Neural progenitor cell (in vitro differentiated cells): ENCODE measurements around the gene FAM240B. TPM values are rescaled to one million over a fixed set of nuclear protein-coding genes. Genes with fewer than 3 reads are reported as not detected.

ENCODE experiments used
- DNase-seq: peaks from one replicate; pipeline ENCODE4 v3.0.0-alpha.2; 2016; ENCODE audit warnings: low spot score
- H2AFZ ChIP-seq: fragments of 200-600 bp; sonication (generic); replicated peaks from 2 replicates; pipeline ENCODE4 v1.6.1; 2016; ENCODE audit warnings: antibody characterized with exemption
- H3F3A ChIP-seq: fragments of 200-600 bp; sonication (generic); 2 replicates; pipeline ENCODE4 v1.6.1; 2016; ENCODE audit warnings: antibody characterized with exemption, low read depth
- H3K27ac ChIP-seq: fragments of 200-600 bp; sonication (generic); 2 replicates; pipeline ENCODE4 v1.5.1; 2016; ENCODE audit warnings: mild to moderate bottlenecking
- H3K27me3 ChIP-seq: fragments of 200-600 bp; sonication (generic); 2 replicates; pipeline ENCODE4 v1.6.1; 2016; ENCODE audit warnings: mild to moderate bottlenecking, moderate library complexity
- H3K36me3 ChIP-seq: fragments of 200-600 bp; sonication (generic); 2 replicates; pipeline ENCODE4 v1.5.1; 2016
- H3K4me1 ChIP-seq: fragments of 200-600 bp; sonication (generic); 2 replicates; pipeline ENCODE4 v1.6.1; 2016; ENCODE audit warnings: mixed run types
- H3K4me2 ChIP-seq: fragments of 200-600 bp; sonication (generic); 2 replicates; pipeline ENCODE4 v1.6.1; 2016
- H3K4me3 ChIP-seq: fragments of 200-600 bp; sonication (generic); 2 replicates; pipeline ENCODE4 v1.5.1; 2016
- H3K79me2 ChIP-seq: fragments of 200-600 bp; sonication (generic); 2 replicates; pipeline ENCODE4 v1.6.1; 2016; ENCODE audit warnings: low read depth
- H3K9ac ChIP-seq: fragments of 200-600 bp; sonication (generic); 2 replicates; pipeline ENCODE4 v1.6.1; 2016
- H3K9me3 ChIP-seq: fragments of 200-600 bp; sonication (generic); 2 replicates; pipeline ENCODE4 v1.5.1; 2016; ENCODE audit warnings: low read depth
- H4K20me1 ChIP-seq: fragments of 200-600 bp; sonication (generic); 2 replicates; pipeline ENCODE4 v1.6.1; 2016; ENCODE audit warnings: low read depth
- H3K27ac Mint-ChIP-seq: 3 replicates; pipeline ENCODE4 v1.8.0; 2021; ENCODE audit warnings: mixed read lengths
- H3K27me3 Mint-ChIP-seq: 2 replicates; pipeline ENCODE4 v1.8.0; 2022; ENCODE audit warnings: low read depth, mild to moderate bottlenecking, inconsistent platforms, moderate library complexity, mixed read lengths; ENCODE audit not compliant: insufficient read depth
- H3K36me3 Mint-ChIP-seq: 3 replicates; pipeline ENCODE4 v1.8.0; 2021; ENCODE audit warnings: mixed read lengths
- H3K4me1 Mint-ChIP-seq: 3 replicates; pipeline ENCODE4 v1.8.0; 2021; ENCODE audit warnings: mixed read lengths
- H3K4me3 Mint-ChIP-seq: 3 replicates; pipeline ENCODE4 v1.8.0; 2021; ENCODE audit warnings: mild to moderate bottlenecking, moderate library complexity, mixed read lengths
- H3K9me3 Mint-ChIP-seq: 3 replicates; pipeline ENCODE4 v1.8.0; 2020; ENCODE audit warnings: mixed read lengths
- CTCF ChIP-seq: fragments of 200-600 bp; sonication (generic); IDR thresholded peaks from 2 replicates; pipeline ENCODE4 v1.5.1; 2017; ENCODE audit warnings: antibody characterized with exemption, mild to moderate bottlenecking
- EZH2 ChIP-seq: fragments of 200-600 bp; sonication (generic); IDR thresholded peaks from 2 replicates; pipeline ENCODE4 v1.6.1; 2017; ENCODE audit warnings: antibody characterized with exemption, mild to moderate bottlenecking, moderate library complexity
- EZH2phosphoT487 ChIP-seq: fragments of 200-600 bp; sonication (generic); IDR thresholded peaks from 2 replicates; pipeline ENCODE4 v1.6.1; 2017; ENCODE audit warnings: antibody characterized with exemption
- total RNA-seq: library from RNA; depleted of rRNA; stranded (reverse); fragments of >200 nt; gene quantifications from 2 replicates; pipeline ENCODE4 v1.2.3, GENCODE V29; 2015; ENCODE audit warnings: low replicate concordance

The FAM240B gene
- total RNA-seq, 1 donor from 2014 or later: not detected

GRCh38 chr9:38668791-38669466, 51.0 kb downstream of the FAM240B start:
- H3K4me3 ChIP-seq: no peak overlapping the region
- H4K20me1 ChIP-seq: no peaks in the 10 kb centered on the region
- no peak overlapping the region for H3K4me2 ChIP-seq
- Mint-ChIP-seq H3K27me3 (peaks cover 3% of the 10 kb centered on the region), H3K27ac (no peak overlapping the region), H3K4me3 (no peak overlapping the region), H3K9me3 (peaks cover 10% of the 10 kb centered on the region), H3K36me3 (no peaks in the 10 kb centered on the region), H3K4me1 (peaks cover 17% of the 10 kb centered on the region)
- H3K27ac ChIP-seq: no peak overlapping the region
- H3K27me3 ChIP-seq: no peaks in the 10 kb centered on the region
- H3F3A ChIP-seq: peaks cover 9% of the 10 kb centered on the region
- no peaks in the 10 kb centered on the region for H3K79me2 ChIP-seq
- TF ChIP-seq EZH2phosphoT487: no peak
- no peak for TF ChIP-seq CTCF
- TF ChIP-seq EZH2: no peak
- peaks cover 13% of the 10 kb centered on the region for H3K4me1 ChIP-seq
- H2AFZ ChIP-seq: no peak overlapping the region
- no peaks in the 10 kb centered on the region for H3K9me3 ChIP-seq
- H3K9ac ChIP-seq: no peak overlapping the region
- H3K36me3 ChIP-seq: no peaks in the 10 kb centered on the region
- DNase-seq: no peak

GRCh38 chr9:38662763-38663593, 57.0 kb downstream of the FAM240B start:
- no peaks in the 10 kb centered on the region for H3K4me1 Mint-ChIP-seq
- Histone ChIP-seq H3K4me2 (no peak overlapping the region), H3K36me3 (no peaks in the 10 kb centered on the region), H3K9ac (no peak overlapping the region), H3K4me1 (no peaks in the 10 kb centered on the region), H3K27me3 (no peaks in the 10 kb centered on the region), H3K9me3 (no peaks in the 10 kb centered on the region), H3K4me3 (no peak overlapping the region), H3F3A (no peaks in the 10 kb centered on the region), H2AFZ (peak overlapping the region; percentile 53), H3K27ac (no peak overlapping the region), H4K20me1 (no peaks in the 10 kb centered on the region), H3K79me2 (no peaks in the 10 kb centered on the region)
- H3K27me3 Mint-ChIP-seq: peaks cover 3% of the 10 kb centered on the region
- peak; percentile 20 for DNase-seq
- no peaks in the 10 kb centered on the region for H3K36me3 Mint-ChIP-seq
- H3K9me3 Mint-ChIP-seq: peaks cover 10% of the 10 kb centered on the region
- no peak overlapping the region for H3K27ac Mint-ChIP-seq
- TF ChIP-seq EZH2phosphoT487 (no peak), CTCF (peak; percentile 69)
- H3K4me3 Mint-ChIP-seq: no peak overlapping the region

GRCh38 chr9:38659538-38659937, 60.4 kb downstream of the FAM240B start:
- peaks cover 3% of the 10 kb centered on the region for H3K9me3 Mint-ChIP-seq
- Histone ChIP-seq H2AFZ (no peak overlapping the region), H3F3A (no peaks in the 10 kb centered on the region), H3K27me3 (no peaks in the 10 kb centered on the region), H3K27ac (no peak overlapping the region), H4K20me1 (no peaks in the 10 kb centered on the region), H3K36me3 (no peaks in the 10 kb centered on the region), H3K9me3 (no peaks in the 10 kb centered on the region), H3K4me1 (no peaks in the 10 kb centered on the region), H3K4me2 (no peak overlapping the region), H3K4me3 (no peak overlapping the region), H3K79me2 (no peaks in the 10 kb centered on the region), H3K9ac (no peak overlapping the region)
- no peaks in the 10 kb centered on the region for H3K36me3 Mint-ChIP-seq
- DNase-seq: no peak
- H3K4me3 Mint-ChIP-seq: no peak overlapping the region
- no peak overlapping the region for H3K27ac Mint-ChIP-seq
- H3K27me3 Mint-ChIP-seq: peaks cover 3% of the 10 kb centered on the region
- no peaks in the 10 kb centered on the region for H3K4me1 Mint-ChIP-seq
- TF ChIP-seq CTCF (no peak), EZH2 (no peak), EZH2phosphoT487 (no peak)
